ENCODE results near the gene PNPLA2.

DNA sequence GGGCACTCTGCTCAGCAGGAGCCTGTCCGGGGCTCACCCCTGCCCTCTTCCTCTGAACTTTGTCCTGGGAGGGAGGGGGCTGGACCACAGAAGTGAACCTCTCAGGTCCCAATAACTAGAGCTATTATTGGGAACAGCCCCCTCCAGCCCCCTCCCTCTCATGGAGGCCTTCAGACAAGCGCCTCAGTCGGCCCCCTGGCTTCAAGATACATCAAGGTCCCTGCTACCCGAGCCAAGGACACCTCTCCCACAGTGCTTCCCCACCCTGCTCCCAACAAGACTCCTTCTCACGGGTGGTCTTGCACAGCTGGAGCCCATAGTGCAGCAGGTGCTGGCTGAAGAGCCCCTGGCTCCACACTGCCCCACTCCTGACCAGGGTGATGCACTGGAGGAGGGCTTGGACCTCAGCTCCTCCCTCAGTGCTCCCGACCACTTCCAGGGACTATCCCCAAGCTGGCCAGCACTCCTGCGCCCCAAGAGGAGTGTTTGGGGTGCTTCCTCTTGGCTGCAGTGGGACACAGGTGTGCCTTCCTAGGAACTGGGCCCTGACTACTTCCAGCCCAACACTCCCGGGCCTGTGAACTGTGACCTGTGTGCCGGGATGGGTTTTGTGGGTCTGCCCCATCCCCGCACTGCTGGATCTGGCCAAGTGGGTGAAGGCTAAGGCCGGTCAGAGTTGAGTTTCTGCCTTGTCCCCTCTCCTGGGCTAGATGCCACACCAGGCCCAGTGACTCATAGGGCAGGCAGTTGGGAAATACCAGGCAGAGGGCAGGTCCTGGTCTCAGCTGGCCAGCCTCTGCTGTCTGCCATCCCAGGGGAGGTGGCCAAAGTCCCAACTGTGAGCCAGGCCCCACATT lies 2.2 kb downstream of the PNPLA2 start:
- peak; percentile 22 for TF ChIP-seq POLR2A (IDR thresholded peaks at IDR 0.05)
- TF ChIP-seq, protein P1, sequence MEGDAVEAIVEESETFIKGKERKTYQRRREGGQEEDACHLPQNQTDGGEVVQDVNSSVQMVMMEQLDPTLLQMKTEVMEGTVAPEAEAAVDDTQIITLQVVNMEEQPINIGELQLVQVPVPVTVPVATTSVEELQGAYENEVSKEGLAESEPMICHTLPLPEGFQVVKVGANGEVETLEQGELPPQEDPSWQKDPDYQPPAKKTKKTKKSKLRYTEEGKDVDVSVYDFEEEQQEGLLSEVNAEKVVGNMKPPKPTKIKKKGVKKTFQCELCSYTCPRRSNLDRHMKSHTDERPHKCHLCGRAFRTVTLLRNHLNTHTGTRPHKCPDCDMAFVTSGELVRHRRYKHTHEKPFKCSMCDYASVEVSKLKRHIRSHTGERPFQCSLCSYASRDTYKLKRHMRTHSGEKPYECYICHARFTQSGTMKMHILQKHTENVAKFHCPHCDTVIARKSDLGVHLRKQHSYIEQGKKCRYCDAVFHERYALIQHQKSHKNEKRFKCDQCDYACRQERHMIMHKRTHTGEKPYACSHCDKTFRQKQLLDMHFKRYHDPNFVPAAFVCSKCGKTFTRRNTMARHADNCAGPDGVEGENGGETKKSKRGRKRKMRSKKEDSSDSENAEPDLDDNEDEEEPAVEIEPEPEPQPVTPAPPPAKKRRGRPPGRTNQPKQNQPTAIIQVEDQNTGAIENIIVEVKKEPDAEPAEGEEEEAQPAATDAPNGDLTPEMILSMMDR (IDR thresholded peaks at IDR 0.05), result no peak
